Parathyroid adenoma (tissue), 2 donors: ENCODE data around the gene DUSP11.
"Not testable (repeated sequence)": the region's sequence is repeated elsewhere in the genome, so short reads cannot be mapped to it uniquely, and the experiment has no call there.

Experiments used
- H2AFZ ChIP-seq: fragments of 300-600 bp; sonication (generic); one replicate; pipeline ENCODE4 v1.7.0; 2017; ENCODE audit warnings: antibody characterized with exemption, mild to moderate bottlenecking
- H3K27ac ChIP-seq: fragments of 300-600 bp; sonication (generic); one replicate; pipeline ENCODE4 v1.7.0; 2017
- H3K27me3 ChIP-seq: fragments of 300-600 bp; sonication (generic); one replicate; pipeline ENCODE4 v1.7.0; 2017; ENCODE audit warnings: low read length; ENCODE audit not compliant: control insufficient read depth, insufficient read depth
- H3K36me3 ChIP-seq: fragments of 300-600 bp; sonication (generic); one replicate; pipeline ENCODE4 v1.7.0; 2017; ENCODE audit warnings: low read length; ENCODE audit not compliant: control insufficient read depth, insufficient read depth
- H3K4me1 ChIP-seq: fragments of 300-600 bp; sonication (generic); one replicate; pipeline ENCODE4 v1.7.0; 2017; ENCODE audit warnings: control low read depth
- H3K4me2 ChIP-seq: fragments of 300-600 bp; sonication (generic); one replicate; pipeline ENCODE4 v1.7.0; 2017; ENCODE audit warnings: low read length
- H3K4me3 ChIP-seq: fragments of 300-600 bp; sonication (generic); one replicate; pipeline ENCODE4 v1.7.0; 2017; ENCODE audit warnings: low read depth, low read length
- H3K79me2 ChIP-seq: fragments of 300-600 bp; sonication (generic); one replicate; pipeline ENCODE4 v1.7.0; 2017; ENCODE audit warnings: control low read depth
- H3K9ac ChIP-seq: fragments of 300-600 bp; sonication (generic); one replicate; pipeline ENCODE4 v1.7.0; 2017; ENCODE audit warnings: mild to moderate bottlenecking
- H3K9me3 ChIP-seq: fragments of 300-600 bp; sonication (generic); one replicate; pipeline ENCODE4 v1.7.0; 2017; ENCODE audit warnings: low read length; ENCODE audit not compliant: control insufficient read depth
- TF ChIP-seq, protein P1 (sequence below): fragments of 300-600 bp; sonication (generic); IDR thresholded peaks from one replicate; pipeline ENCODE4 v1.7.0; 2017; ENCODE audit warnings: antibody characterized with exemption, mild to moderate bottlenecking
- donor health status: primary hyperparathyroidism.

DUSP11 gene

DNA sequence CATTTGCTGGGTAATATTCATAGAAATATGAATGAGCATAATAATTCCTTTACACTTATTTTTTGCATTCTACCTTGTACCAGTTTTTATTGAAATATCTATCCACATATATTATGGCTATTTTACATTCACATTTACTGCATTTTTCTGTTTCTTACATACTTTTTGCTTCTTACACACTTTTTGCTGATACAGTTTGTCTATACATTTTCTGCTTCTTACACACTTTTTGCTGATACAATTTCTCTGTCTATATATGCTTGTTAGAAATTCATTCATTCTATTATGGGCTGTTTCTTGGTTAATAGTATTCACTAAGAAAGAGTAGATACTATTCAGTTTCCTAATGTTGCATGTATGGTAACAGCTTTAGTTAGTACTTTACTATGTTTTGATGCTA, 32.0 kb upstream of the DUSP11 start:
- Histone ChIP-seq H3K4me2 (no peak overlapping the region), H3K36me3 (no peaks in the 10 kb centered on the region), H3K4me3 (no peak overlapping the region), H3K9ac (no peak overlapping the region), H3K27ac (no peak overlapping the region), H3K9me3 (no peaks in the 10 kb centered on the region), H2AFZ (no peak overlapping the region), H3K79me2 (no peaks in the 10 kb centered on the region), H3K4me1 (no peaks in the 10 kb centered on the region), H3K27me3 (no peaks in the 10 kb centered on the region)
- TF ChIP-seq, protein P1, sequence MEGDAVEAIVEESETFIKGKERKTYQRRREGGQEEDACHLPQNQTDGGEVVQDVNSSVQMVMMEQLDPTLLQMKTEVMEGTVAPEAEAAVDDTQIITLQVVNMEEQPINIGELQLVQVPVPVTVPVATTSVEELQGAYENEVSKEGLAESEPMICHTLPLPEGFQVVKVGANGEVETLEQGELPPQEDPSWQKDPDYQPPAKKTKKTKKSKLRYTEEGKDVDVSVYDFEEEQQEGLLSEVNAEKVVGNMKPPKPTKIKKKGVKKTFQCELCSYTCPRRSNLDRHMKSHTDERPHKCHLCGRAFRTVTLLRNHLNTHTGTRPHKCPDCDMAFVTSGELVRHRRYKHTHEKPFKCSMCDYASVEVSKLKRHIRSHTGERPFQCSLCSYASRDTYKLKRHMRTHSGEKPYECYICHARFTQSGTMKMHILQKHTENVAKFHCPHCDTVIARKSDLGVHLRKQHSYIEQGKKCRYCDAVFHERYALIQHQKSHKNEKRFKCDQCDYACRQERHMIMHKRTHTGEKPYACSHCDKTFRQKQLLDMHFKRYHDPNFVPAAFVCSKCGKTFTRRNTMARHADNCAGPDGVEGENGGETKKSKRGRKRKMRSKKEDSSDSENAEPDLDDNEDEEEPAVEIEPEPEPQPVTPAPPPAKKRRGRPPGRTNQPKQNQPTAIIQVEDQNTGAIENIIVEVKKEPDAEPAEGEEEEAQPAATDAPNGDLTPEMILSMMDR = no peak

DNA sequence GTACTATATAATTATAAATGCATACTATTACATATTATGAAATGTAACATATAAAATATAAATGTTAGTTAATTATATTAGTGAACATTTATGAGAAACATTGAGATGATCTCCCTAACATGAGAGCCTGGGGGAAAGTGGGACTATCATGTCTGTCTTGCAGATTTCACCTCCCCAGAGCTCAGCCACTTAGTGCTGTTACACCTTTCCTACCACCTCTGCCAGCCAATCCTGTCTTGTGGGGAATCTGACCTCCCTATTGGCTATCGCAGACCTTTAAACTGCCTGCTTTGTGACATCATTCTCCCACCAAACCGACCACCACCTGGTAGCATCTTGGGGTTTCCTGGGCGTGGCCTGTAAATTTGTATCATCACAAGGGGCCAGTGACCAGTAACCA, 4.0 kb upstream of the DUSP11 start, which contains the start of gene C2orf78:
Gene C2orf78, plus strand, starts transcription at position 301 of the 400 bp plus-strand sequence. CDS start 127 bp downstream, outside the sequence.
- H3K27ac ChIP-seq, H3K4me1 ChIP-seq, H3K27me3 ChIP-seq, H3K9me3 ChIP-seq, H3K36me3 ChIP-seq, H3K4me3 ChIP-seq, H2AFZ ChIP-seq, H3K9ac ChIP-seq, H3K4me2 ChIP-seq, H3K79me2 ChIP-seq: not testable (repeated sequence)

DNA sequence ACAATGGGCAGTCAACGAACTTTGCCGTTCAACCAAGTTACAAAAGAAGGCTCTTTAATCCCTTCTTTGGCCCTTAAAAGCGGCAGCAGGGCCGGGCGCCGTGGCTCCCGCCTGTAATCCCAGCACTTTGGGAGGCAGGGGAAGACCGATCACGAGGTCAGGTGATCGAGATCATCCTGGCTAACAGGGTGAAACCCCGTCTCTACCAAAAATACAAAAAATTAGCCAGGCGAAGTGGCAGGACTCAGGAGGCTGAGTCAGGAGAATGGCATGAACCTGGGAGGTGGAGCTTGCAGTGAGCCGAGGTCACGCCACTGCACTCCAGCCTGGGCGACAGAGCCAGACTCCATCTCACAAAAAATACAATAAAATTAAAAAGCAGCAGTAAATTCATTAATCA, 3.5 kb upstream of the DUSP11 start:
- not testable (repeated sequence) for H3K27ac ChIP-seq, H3K4me3 ChIP-seq, H3K4me2 ChIP-seq, H3K4me1 ChIP-seq, H2AFZ ChIP-seq, H3K79me2 ChIP-seq, H3K27me3 ChIP-seq, H3K36me3 ChIP-seq, H3K9ac ChIP-seq, H3K9me3 ChIP-seq

DNA sequence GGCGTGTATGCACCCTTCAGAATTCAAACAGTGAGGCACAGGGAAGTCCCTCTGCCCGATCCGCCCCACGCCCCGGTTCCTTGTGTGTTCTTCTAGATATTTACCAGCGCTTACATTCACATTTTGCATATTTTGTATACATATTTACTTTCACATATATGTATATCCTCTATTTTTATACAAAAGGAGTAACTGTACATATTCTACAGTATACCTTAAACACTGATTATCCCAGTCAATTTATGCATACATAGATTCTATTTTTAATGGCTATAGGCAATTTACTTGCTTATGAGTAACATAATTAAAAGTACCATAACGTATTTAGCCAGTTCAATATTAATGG, 307 bp upstream of the DUSP11 start:
- TF ChIP-seq, protein P1 = no peak
- no peaks in the 10 kb centered on the region for H3K9me3 ChIP-seq
- peak overlapping the region; percentile 90 for H3K4me2 ChIP-seq
- H3K27me3 ChIP-seq = no peaks in the 10 kb centered on the region
- H3K4me1 ChIP-seq = no peaks in the 10 kb centered on the region
- H3K79me2 ChIP-seq = peaks cover 10% of the 10 kb centered on the region
- peak overlapping the region; percentile 96 for H3K4me3 ChIP-seq
- no peak overlapping the region for H3K9ac ChIP-seq
- no peaks in the 10 kb centered on the region for H3K36me3 ChIP-seq
- peak overlapping the region; percentile 78 for H3K27ac ChIP-seq
- peak overlapping the region; percentile 96 for H2AFZ ChIP-seq

DNA sequence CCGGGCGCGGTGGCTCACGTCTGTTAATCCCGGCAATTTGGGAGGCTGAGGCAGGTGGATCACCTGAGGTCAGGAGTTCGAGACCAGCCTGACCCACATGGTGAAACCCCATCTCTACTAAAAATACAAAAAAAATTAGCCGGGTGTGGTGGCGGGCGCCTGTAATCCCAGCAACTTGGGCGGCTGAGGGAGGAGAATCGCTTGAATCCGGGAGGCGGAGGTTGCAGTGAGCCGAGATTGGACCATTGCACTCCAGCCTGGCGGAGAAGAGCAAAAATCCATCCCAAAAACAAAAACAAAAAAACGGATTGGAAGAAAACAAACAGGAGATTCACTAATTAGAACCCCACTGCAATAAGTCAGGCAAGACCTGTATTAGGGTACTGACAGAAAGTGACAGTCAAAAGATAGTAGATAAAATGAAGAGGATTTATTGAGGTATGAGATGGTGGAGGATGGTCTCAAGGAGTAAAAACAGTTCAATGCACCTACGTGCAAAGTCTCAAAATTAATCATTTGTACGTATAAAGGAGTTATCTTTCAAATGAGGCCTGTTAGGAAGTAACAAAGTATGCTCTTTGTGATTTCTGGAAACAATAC, 936 bp downstream of the DUSP11 start:
- H3K79me2 ChIP-seq, H3K36me3 ChIP-seq, H3K4me1 ChIP-seq, H3K27ac ChIP-seq, H3K27me3 ChIP-seq, H3K9ac ChIP-seq, H3K9me3 ChIP-seq: not testable (repeated sequence)
- peak overlapping the region; percentile 90 for H3K4me2 ChIP-seq
- peak overlapping the region; percentile 96 for H3K4me3 ChIP-seq
- H2AFZ ChIP-seq = peak overlapping the region; percentile 96

DNA sequence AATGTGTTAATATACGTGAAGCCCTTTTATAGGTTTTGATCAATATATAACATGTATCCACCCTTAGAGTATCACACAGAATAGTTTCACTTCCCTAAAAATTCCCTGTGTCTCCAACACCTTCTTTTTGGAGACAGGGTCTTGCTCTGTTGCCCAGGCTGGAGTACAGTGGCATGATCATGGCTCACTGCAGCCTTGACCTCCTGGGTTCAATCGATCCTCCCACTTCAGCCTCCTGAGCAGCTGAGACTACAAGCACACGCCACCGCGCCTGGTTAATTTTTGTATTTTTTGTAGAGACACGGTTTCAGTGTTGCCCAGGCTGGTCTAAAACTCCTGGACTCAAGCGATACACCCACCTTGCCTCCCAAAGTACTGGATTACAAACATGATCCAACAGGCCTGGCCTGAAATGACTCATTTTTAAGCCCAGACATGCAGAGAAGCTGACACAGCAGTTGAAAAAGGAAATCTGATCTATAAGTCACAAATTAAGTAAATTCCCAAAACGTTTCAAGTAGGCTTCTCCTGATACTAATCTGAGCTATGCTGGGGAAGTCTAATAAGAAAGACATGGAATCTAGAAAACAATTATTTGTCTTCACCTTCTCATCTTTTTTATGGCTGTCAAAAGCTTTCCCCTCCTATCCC, 2.9 kb downstream of the DUSP11 start:
- no peaks in the 10 kb centered on the region for H3K4me1 ChIP-seq
- TF ChIP-seq, protein P1 = no peak
- H3K36me3 ChIP-seq = no peaks in the 10 kb centered on the region
- no peak overlapping the region for H3K9ac ChIP-seq
- H2AFZ ChIP-seq = no peak overlapping the region
- H3K27me3 ChIP-seq = no peaks in the 10 kb centered on the region
- H3K4me3 ChIP-seq = no peak overlapping the region
- H3K4me2 ChIP-seq = no peak overlapping the region
- no peak overlapping the region for H3K27ac ChIP-seq
- no peaks in the 10 kb centered on the region for H3K9me3 ChIP-seq
- peaks cover 10% of the 10 kb centered on the region for H3K79me2 ChIP-seq
